WTC11 (cell line): Measurements from ENCODE around the gene HIF3A.
"Not testable (repeated sequence)": the region's sequence is repeated elsewhere in the genome, so short reads cannot be mapped to it uniquely, and the experiment has no call there.

Source experiments
- ATF1 ChIP-seq: sonication (generic); formaldehyde crosslinking; IDR thresholded peaks from 2 replicates; pipeline ENCODE4 v1.8.1; 2023; ENCODE audit warnings: mild to moderate bottlenecking, moderate library complexity, missing genetic modification reagents
- CBFB ChIP-seq: sonication (generic); formaldehyde crosslinking; IDR thresholded peaks from 2 replicates; pipeline ENCODE4 v1.8.1; 2022; ENCODE audit warnings: mild to moderate bottlenecking, low read depth, missing genetic modification reagents
- CREB1 ChIP-seq: sonication (generic); formaldehyde crosslinking; IDR thresholded peaks from 2 replicates; pipeline ENCODE4 v1.8.0; 2023; ENCODE audit warnings: mild to moderate bottlenecking, missing genetic modification reagents
- CTCF ChIP-seq: fragments of 200-600 bp; IDR thresholded peaks from 2 replicates; pipeline ENCODE4 v1.8.0; 2022; ENCODE audit warnings: antibody characterized with exemption
- ELF4 ChIP-seq: sonication (generic); formaldehyde crosslinking; IDR thresholded peaks from 2 replicates; pipeline ENCODE4 v1.8.1; 2022; ENCODE audit warnings: low read depth, mild to moderate bottlenecking, moderate library complexity, missing genetic modification reagents
- GTF2I ChIP-seq: fragments of 250-450 bp; sonication (Bioruptor Pico); conservative IDR thresholded peaks from 2 replicates; pipeline ENCODE4 v1.4.0; 2021; ENCODE audit warnings: mild to moderate bottlenecking
- NR1H2 ChIP-seq: sonication (generic); formaldehyde crosslinking; IDR thresholded peaks from 2 replicates; pipeline ENCODE4 v1.9.0; 2021; ENCODE audit warnings: mild to moderate bottlenecking, moderate library complexity, missing genetic modification reagents
- NR2C2 ChIP-seq: sonication (generic); formaldehyde crosslinking; IDR thresholded peaks from 2 replicates; pipeline ENCODE4 v1.8.0; 2022; ENCODE audit warnings: mild to moderate bottlenecking, missing genetic modification reagents
- RELA ChIP-seq: sonication (generic); formaldehyde crosslinking; IDR thresholded peaks from 2 replicates; pipeline ENCODE4 v1.8.1; 2022; ENCODE audit warnings: missing genetic modification reagents, mild to moderate bottlenecking, borderline replicate concordance
- SMAD3 ChIP-seq: sonication (generic); formaldehyde crosslinking; IDR thresholded peaks from 2 replicates; pipeline ENCODE4 v1.8.0; 2022; ENCODE audit warnings: missing genetic modification reagents, mild to moderate bottlenecking, borderline replicate concordance
- TCF7 ChIP-seq: sonication (generic); formaldehyde crosslinking; IDR thresholded peaks from 2 replicates; pipeline ENCODE4 v1.8.0; 2022; ENCODE audit warnings: mild to moderate bottlenecking, low read depth, missing genetic modification reagents, moderate library complexity
- TF ChIP-seq, protein P1 (sequence below): fragments of 250-450 bp; sonication (Bioruptor Pico); IDR thresholded peaks from 2 replicates; pipeline ENCODE4 v1.9.0; 2021; ENCODE audit warnings: mild to moderate bottlenecking
- TF ChIP-seq, protein P2 (sequence below): sonication (generic); formaldehyde crosslinking; IDR thresholded peaks from 2 replicates; pipeline ENCODE4 v1.8.1; 2023; ENCODE audit warnings: mild to moderate bottlenecking, missing genetic modification reagents, moderate library complexity
- TF ChIP-seq, protein P3 (sequence below): sonication (generic); formaldehyde crosslinking; IDR thresholded peaks from 2 replicates; pipeline ENCODE4 v1.8.1; 2022; ENCODE audit warnings: low read depth, mild to moderate bottlenecking, moderate library complexity, missing genetic modification reagents, borderline replicate concordance

DNA sequence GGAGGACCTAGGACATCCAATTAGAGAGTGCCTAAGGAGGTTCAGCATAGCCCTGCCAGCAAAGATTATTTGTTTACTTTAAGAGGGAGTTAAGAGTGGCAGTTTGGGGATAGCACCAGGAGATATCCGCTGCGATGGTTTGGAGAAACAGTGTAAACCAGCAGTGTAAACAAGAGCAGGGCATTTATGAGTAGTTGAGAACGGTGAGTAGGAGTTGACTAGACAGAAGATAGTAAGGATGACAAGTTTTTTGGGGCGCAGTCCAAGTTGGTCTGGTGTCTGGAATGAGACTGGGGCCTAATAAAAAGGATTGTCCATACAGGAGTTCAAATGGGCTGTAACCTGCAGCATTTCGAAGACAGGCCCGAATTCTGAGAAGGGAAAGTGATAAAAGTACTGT, 22.9 kb upstream of the HIF3A start:
- not testable (repeated sequence) for TF ChIP-seq CTCF; SMAD3 (CRISPR knock-in tag); NR2C2 (CRISPR knock-in tag); GTF2I (CRISPR knock-in tag); ELF4 (CRISPR knock-in tag); NR1H2 (CRISPR knock-in tag); ATF1 (CRISPR knock-in tag); TCF7 (CRISPR knock-in tag); RELA (CRISPR knock-in tag); CREB1; CBFB
- TF ChIP-seq, protein P1, sequence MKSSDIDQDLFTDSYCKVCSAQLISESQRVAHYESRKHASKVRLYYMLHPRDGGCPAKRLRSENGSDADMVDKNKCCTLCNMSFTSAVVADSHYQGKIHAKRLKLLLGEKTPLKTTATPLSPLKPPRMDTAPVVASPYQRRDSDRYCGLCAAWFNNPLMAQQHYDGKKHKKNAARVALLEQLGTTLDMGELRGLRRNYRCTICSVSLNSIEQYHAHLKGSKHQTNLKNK (CRISPR knock-in tag) = not testable (repeated sequence)
- TF ChIP-seq, protein P2, sequence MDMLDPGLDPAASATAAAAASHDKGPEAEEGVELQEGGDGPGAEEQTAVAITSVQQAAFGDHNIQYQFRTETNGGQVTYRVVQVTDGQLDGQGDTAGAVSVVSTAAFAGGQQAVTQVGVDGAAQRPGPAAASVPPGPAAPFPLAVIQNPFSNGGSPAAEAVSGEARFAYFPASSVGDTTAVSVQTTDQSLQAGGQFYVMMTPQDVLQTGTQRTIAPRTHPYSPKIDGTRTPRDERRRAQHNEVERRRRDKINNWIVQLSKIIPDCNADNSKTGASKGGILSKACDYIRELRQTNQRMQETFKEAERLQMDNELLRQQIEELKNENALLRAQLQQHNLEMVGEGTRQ (CRISPR knock-in tag) = not testable (repeated sequence)
- TF ChIP-seq, protein P3, sequence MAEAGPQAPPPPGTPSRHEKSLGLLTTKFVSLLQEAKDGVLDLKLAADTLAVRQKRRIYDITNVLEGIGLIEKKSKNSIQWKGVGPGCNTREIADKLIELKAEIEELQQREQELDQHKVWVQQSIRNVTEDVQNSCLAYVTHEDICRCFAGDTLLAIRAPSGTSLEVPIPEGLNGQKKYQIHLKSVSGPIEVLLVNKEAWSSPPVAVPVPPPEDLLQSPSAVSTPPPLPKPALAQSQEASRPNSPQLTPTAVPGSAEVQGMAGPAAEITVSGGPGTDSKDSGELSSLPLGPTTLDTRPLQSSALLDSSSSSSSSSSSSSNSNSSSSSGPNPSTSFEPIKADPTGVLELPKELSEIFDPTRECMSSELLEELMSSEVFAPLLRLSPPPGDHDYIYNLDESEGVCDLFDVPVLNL (CRISPR knock-in tag) = not testable (repeated sequence)
